HG02885 (cell line): ENCODE results near the gene CNOT6.
"Not testable (repeated sequence)": the region's sequence is repeated elsewhere in the genome, so short reads cannot be mapped to it uniquely, and the experiment has no call there.

Experiments
- ATAC-seq: cut with Tn5 transposase; IDR thresholded peaks from one replicate; pipeline ENCODE4 v1.9.1; 2021; ENCODE audit warnings: mild to moderate bottlenecking; ENCODE audit not compliant: unreplicated experiment, poor library complexity

Gene CNOT6

DNA sequence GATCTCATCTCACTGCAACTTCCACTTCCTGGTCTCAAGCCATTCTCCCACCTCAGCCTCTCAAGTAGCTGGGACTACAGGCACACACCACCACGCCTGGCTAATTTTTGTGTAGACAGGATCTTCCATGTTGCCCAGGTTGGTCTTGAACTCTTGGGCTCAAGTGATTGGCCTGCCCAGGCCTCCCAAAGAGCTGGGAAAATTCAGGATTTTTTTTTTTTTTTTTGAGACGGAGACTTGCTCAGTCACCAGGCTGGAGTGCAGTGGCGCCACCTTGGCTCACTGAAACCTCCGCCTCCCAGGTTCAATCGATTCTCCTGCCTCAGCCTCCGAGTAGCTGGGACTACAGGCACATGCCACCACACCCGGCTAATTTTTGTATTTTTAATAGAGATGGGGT, 21.8 kb downstream of the CNOT6 start:
- ATAC-seq = not testable (repeated sequence)

DNA sequence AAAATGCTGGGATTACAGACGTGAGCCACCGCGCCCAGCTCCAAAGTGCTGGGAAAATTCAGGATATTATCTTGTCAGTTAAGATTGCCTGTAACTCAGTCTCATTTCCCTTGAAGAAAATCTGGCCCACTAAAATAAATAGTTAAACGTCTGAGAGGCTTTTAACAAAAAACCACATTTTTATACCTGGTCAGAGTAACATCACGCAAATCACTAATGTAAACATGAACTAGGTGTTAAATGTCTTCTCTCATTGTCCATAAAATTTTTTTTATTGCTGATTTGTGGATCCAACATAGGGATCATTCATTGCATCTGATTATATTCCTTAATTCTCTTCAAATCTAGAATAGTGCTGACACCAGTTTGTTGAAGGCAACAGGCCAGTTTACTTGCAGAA, 22.3 kb downstream of the CNOT6 start:
- ATAC-seq = no peak

DNA sequence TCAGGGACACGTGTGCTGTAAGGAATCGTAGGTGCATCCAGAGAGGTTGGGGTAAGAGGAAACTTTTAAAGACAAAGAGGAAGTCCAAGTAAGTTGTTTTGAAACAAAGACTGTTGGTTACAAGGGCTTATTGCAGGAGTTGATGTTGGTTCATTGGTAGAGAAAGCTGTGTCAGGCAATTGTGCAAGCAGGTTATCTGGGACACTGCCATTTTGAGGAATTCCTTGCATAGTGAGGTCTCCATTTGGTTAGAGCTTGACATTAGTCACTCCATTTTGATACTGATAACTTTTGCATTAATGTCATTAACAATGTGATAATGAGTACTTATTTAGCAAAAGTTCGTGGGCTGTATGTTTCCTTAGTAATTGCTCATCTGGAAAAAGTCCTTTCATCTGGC, 24.9 kb downstream of the CNOT6 start:
- ATAC-seq = no peak

GRCh38 chr5:180521101-180521500, 26.9 kb downstream of the CNOT6 start:
- ATAC-seq = no peak

DNA sequence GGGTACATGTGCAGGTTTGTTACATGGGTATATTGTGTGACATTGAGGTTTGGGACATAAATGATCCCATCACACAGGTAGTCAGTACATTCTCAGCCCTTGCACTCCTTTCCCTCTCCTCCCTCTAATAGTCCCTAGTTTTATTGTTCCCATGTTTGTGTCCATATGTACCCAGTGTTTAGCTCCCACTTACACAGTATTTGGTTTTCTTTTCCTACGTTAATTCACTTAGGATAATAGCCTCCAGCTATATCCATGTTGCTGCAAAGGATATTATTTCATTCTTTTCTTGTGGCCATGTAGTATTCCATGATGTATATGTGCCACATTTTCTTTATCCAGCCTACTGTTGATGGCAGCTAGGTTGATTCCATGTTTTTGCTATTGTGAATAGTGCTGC, 27.4 kb downstream of the CNOT6 start:
- no peak for ATAC-seq

GRCh38 chr5:180522330-180522729, 28.2 kb downstream of the CNOT6 start:
- ATAC-seq = no peak

DNA sequence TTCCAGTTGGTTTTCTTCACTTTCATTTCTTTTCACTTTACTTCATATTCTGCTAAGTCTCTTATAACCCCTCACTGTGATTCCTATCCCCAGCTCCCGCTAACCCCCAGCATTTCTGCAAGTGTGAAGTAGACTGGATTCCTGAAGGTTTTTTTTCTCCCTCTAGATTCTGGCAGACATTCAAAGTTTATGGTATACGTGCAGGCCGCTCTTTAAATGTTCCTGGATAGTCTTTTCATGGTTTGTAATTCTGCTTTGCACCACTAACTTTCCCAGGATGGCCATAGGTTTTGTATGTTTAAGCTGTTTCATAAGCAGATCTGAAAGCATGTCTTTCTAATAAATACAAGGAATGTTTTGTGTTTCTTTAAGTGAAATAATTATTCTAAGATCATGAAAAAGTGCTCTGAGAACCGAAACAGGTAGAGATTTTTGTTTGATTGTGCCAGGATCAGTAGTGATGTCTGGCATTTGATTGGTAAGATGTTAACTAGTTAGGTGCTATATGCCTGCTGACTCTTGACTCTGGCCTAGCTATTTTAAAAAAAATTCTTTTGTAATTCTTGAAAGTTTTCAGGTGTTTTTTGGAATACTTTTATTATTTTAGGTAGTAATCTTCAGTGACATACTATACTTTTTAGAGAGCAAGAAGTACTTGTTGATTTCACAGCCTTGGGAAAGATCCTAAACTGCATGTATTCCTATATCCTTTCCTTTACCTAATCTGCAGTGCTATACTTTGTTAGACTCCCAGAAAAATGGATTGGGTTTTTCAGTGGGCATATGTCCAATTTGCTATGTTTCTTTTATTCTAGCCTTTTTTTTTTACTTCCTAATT, 29.7 kb downstream of the CNOT6 start:
- no peak for ATAC-seq

DNA sequence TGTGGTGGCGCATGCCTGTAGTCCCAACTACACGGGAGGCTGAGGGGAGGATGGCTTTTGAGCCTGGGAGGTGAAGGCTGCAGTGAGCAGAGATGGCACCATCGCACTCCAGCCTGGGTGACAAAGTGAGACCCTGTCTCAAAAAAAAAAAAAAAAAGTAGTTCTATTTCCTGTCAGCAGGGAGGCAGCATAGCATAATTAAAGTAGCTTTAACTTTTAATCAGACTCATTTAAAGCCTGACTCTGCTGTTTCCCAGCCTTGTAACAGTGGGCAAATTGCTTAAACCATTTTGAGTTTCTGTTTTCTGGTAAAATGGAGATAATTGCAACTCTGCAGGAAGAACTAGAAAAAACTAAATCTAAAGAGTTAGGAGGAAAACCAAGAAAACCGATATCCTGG, 31.2 kb downstream of the CNOT6 start:
- no peak for ATAC-seq

DNA sequence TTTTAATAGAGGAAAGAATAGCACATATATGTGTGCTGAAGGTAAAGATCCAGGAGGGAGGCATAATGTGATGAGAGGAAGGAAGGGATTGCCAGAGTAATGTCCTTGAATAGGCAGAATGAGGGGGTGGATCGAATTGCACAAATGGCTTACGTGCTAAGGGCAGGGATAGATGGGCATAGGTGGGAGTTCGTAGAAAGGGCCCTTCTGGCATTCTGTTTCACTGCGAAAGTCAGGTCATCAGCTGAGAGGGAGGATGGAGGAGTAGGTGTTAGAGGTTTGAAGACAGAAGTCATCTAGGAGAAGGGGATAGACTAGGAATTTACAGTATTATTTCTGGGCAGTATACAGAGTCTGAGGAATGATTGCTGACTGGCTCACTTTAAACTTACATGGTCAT, 32.1 kb downstream of the CNOT6 start:
- ATAC-seq = no peak

DNA sequence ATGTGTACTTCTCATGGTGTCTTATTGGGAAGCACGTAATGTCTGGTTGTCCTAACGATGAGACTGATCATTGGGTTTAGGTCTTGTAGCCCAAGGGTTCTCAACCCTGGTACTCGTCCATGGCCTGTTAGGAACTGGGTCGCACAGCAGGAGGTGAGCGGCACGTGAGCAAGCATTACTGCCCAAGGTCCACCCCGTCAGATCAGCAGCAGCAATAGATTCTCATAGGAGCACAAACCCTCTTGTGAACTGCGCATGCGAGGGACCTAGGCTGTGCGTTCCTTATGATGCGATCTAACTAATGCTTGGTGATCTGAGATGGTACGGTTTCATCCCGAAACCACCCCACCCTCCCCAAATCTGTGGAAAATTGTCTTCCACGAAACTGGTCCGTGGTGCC, 33.5 kb downstream of the CNOT6 start:
- ATAC-seq = no peak

- ATAC-seq = not testable (repeated sequence)
Measured at GRCh38 chr5:180531036-180531585, 36.9 kb downstream of the CNOT6 start.

GRCh38 chr5:180532268-180532667, 38.1 kb downstream of the CNOT6 start:
- no peak for ATAC-seq

GRCh38 chr5:180533845-180534244, 39.7 kb downstream of the CNOT6 start:
- ATAC-seq = no peak

GRCh38 chr5:180535573-180535972, 41.4 kb downstream of the CNOT6 start:
- ATAC-seq = no peak

DNA sequence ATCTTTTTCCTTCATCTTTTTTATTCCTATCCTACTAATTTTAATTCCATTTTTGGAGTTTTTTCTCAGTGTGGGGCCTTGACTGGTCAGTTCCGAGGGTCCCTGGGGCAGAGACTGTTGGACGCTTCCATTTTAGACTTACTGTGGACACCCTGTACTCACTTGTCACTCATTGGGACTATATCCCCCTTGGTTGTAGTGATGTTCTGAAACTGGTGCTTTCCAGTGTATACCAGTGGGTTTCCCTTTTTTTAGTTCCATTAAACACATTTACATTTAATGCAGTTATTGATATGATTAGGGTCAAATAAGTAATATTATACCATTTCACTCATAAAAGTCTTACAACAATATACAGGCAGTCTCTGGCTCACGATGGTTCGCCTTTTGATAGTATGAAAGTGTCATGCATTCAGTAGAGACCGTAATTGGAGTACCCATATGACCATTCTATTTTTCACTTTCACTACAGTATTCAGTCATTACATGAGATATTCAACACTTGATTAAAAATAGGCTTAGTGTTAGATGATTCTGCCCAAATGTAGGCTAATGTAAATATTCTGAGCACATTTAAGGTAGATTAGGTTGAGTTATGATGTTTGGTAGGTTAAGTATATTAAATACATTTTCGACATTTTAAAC, 46.0 kb downstream of the CNOT6 start:
- ATAC-seq = peak; percentile 76

DNA sequence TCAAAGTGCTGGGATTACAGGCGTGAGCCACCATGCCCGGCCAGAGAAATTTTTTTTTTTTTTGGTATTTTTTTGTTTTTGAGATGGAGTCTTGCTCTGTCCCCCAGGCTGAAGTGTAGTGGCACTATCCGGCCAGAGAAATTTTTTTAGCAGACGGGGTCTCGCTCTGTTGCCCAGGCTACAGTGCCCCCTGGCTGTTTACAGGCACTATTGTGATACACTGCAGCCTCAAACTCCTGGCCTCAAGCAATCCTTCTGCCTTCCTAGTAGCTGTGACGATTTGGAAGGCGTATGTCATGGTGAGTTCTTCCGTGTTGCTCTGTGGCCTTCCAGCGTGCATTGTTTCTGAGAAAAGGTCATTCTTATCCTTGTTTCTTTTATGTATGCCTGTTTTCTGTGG, 47.5 kb downstream of the CNOT6 start:
- ATAC-seq = no peak

- ATAC-seq = no peak
Measured at GRCh38 chr5:180545248-180545647, 51.1 kb downstream of the CNOT6 start.

GRCh38 chr5:180548563-180548962, 54.4 kb downstream of the CNOT6 start:
- no peak for ATAC-seq

DNA sequence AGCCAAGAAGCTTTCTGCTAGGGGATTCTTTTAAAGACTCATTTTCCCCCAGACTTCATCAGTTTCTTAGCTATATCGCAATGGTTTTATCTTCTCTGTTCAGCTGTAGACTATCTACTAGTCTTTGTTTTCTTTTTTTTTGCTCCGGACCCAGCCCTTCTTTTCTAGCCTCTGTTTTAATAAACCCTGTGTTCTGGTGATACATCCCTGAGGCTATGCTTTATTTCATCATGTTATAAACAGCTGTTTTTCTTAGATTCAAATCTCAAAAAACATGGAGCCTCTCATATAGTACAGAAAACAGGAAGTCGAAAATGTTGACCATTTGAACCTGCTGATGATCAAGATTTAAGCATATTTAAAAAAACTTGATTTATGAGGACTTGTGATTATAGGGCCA, 59.4 kb downstream of the CNOT6 start:
- ATAC-seq = no peak

DNA sequence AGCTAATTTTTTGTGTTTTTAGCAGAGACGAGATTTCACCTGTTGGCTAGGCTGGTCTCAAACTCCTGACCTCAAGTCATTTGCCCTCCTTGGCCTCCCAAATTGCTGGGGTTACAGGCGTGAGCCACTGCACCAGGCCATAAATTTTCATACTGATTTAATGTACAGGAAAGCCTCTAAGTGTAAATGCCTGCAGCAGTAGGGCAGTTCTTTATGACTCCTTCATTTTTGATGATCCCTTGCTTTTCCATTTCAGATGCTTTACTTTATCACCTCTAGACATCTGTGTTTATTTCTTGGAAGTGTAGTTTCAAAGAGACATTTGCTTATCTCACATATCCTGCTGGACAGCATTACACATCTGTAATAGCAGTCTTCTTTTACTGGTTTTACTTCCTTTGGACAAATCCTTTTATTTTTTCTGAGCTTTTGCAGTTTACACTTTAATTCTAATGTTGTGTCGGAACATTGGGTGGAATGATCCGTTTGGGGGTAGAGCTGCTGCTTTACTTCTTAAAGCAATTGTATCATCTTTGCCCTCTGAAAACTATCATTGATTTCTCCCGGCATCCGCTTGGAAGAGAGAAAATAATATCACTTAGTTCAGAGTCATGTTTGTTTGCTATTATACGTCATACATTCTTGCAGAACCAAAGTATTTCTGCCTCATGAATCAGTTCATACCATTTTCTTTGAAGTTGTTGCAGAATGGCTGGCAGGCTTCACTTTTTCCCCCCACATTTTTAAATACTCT, 61.2 kb downstream of the CNOT6 start:
- no peak for ATAC-seq

GRCh38 chr5:180557217-180557809, 63.1 kb downstream of the CNOT6 start:
- ATAC-seq = no peak
